M059J (cell line): ENCODE measurements around the gene FBXW7. TPM values are rescaled to one million over a fixed set of nuclear protein-coding genes. Genes with fewer than 3 reads are reported as not detected.

Experiments
- DNase-seq: peaks from one replicate; pipeline ENCODE4 v3.0.0-alpha.2; 2012; ENCODE audit warnings: low read depth
- total RNA-seq: library from RNA; depleted of rRNA; stranded (reverse); fragments of >200 nt; shearing (Covaris generic); gene quantifications from 2 replicates; pipeline ENCODE4 v1.2.3, GENCODE V29; 2014

Gene FBXW7
- total RNA-seq, 1 experiment from 2014 or later: 18.1 TPM

DNA sequence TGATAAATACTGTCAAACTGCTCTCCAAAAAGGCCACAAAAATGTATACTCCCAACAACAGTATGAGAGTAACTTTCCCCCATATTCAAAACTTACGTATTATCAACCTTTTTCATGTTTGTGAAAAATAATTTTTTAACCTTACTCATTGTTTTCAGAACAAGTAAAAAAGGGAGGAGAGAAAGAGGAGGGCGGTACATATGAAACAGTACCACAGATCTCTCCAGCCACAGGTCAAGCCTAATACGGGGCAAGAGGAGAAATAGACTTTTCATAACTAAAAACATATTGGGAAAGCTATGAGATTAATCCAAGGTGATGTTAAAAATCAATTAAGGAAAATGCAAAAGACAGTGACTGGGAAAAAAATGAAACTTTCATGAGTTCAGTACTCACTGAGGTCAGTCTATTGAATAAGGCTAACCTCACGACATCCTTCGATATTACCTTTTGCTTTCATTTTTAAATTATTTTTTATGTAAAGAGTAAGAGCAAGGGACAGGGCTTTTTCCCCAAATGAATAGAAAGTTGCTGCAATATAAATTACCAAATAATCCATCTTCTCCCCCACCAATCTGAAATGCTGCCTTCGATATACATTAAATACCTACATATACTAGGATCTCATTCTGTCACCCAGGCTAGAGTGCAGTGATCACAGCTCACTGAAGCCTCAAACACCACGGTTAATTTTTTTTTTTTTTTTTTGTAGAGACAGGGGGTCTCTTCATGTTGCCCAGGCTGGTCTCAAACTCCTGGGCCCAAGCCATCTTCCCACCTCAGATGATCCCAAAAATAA is 25.3 kb downstream of the FBXW7 start:
- DNase-seq: no peak

DNA sequence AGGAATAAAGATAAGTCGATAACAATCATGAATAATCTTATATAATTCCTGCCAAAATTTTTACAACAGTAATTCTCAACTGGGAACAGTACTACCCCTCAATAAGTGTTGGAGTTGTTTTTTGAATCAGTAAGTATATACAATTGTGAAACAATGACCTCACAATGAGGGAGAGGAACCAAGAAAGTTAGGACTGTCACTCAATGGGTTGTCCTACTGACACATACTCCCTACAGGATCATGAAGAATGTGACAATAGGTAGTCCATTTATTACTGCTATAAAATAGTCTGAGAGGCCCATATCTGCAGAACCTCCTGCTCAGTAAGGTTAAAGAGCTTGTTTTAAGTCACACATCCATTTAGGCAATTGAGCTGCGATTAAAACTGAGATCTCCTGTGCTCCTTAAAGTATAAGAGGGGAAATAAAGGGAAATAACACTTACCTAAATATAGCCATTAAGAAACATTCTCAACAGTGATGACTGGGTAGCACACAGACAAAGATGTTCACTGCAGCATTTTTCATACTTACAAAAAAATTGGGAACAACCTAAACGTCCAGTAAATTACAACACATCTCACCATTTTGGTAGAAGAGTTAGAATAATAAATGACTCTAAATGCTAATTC is 26.2 kb downstream of the FBXW7 start:
- DNase-seq: no peak

DNA sequence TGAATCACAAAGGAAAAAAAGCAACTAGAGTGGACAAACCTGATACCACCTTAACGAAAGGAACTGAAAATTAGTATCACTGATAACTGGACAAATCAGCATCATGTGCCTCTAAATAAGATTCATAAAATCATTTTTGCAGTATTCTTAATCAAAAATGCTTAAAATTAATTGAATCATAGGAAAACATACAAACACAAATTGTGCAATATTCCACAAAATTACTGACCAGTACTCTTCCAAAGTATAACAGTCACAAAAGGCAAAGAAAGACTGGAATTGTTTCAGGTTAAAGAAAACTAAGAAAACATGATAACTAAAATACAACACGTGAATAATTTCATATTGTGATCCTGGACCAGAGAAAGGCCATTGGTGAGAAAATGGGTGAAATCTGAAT is 27.1 kb downstream of the FBXW7 start:
- DNase-seq: no peak

DNA sequence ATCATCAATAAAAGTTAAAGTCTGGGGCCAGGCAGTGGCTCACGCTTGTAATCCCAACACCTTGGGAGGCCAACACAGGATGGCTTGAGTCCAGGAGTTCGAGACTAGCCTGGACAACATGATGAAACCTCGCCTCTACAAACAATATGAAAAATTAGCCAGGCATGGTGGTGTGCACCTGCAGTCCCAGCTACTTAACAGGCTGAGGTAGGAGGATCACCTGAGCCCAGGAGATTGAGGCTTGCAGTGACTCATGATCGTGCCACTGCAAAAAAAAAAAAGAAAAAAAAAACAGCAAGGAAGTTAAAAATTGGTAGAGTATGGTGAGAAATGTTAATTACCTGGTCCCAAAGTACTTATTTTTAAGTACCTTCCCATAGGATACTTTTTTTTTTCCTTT is 27.5 kb downstream of the FBXW7 start:
- no peak for DNase-seq

DNA sequence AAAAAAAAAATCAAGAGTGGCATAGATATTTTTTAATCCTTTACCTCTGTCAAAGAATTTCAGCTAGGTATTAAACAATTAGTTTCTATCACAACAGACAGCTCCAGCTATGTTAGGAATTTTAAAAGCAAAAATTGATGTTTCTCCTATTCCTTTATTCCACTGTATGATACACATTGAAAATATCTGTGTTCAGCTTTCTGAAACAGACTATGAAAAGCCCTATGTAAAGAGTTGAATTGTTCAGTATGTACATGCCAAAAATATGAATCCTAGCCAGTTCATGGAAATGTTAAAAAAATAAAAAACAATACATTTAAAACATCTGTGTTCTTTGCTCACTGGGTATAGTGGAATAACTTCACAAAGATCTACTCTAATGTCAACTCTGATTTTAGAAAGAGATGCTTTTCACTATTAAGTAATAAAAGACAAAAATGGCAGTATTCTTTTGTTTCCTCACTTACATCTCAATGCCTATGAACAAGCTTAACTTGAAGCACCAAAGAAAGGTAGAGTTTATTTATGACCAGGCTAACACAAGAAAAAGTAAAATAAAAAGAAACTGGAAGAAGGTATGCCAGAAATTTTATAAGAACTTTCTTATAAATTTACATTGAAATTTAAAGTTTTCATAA is 32.1 kb downstream of the FBXW7 start:
- no peak for DNase-seq

DNA sequence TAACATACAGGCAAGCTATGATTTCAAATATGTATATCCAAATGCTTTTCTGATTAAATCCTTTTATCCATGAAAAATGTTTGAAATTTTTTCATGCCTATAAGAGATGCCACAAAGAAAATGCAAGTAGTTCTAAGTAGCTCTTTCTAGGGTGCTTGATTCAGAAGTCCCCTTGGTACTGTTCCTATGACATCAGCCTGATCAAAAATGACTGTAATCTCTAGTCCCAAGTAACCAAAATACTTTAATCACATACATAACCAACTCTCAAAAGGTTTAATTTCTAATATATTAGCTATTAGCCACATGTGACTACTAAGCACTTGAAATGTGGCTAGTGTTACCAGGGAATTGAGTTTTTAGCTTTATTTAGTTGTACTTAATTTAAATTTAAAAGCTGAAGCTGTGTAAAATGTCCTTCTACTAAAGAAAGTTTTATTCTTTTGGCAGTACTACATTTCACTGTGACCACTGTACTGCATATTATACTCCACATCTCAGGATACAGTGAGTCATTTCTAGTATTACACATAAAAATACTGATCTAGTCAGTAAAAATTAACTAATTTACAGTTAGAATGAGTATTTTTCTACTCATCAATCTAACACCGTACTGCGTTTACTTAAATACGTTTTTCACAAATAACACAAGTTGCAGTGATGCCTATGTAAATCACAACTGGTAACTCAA is 33.9 kb downstream of the FBXW7 start:
- DNase-seq: no peak

DNA sequence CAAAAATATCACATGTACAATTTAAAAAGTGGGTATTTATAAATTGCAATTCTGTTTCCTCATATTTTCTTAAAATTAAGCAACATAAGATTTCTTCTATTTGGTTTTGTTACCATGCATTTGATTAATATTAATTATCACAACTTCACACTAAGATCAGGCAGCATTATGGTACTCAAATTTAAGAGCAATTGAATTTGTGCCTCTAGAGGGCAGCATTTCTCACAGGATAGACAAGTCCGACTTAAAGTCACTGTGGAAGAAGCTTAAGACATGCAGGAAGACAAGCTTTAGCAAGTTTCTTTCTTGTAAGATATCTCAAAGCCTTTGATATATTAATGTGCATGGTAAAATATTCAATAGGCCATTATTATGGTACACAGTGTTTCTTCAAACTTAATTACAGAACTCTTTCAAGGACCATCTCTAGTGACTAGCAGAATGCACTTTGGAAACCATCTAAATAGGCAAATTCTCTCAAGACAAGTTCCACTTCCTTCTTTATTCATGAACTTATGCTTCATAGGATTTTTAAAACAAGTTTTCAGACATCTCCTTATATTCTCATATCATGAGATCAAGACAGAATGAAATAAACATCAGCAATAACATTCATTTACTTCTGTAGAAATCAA is 35.0 kb downstream of the FBXW7 start:
- DNase-seq: peak; percentile 73

DNA sequence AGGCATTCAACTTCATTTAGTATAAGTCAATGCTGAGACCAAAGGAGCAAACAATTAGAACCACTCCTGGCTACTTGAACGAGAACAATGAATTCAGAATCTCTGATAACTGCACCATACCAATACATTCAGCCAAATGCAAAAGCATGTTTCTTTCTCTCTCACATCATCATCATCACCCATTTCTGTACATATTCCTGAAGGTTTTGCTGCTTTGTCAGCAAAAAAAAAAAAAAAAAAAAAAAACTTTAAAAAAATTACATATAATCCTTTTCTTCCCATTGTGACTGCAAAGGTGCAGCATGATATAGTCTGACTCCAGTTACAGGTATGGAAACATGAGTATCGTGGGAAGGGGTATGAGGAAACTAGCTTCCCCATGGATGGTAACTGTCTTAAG is 35.6 kb downstream of the FBXW7 start:
- DNase-seq: no peak

DNA sequence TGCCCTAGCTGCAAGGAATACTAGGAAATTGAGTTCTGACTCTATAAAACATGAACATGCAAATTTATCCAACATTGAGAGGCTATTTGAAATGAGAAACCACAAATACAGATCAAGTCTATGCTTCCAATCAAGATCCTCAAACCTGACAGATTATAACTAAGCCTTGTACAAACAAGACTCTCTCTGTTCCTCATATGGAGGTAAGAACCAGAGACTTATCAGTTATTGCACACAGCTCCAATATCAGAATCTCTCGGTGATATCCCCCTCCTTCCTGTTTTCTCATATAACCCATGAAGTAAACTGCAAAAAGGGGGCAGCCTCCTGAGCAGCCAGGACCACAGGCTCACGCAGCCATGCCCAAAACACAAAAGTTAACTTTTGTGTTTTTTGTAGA is 36.5 kb downstream of the FBXW7 start:
- DNase-seq: no peak

DNA sequence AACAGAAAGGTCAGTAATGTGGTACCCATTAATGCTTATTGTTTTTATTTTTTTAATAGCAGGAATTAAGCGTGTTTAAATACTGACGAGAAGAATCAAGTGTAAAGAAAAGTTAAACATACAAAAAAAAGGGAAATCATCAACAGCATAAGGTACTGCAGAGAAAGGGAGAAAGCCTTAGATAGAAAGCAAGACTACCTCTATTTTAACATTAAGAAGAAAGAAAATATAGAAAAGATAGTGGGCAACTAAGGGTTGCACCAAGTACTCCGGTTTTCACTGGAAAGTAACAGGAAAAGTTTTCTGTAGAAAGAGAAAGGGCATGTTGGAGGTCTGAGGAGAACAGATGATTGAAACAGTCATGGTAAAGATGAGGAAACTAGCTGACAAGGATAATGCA is 41.9 kb downstream of the FBXW7 start:
- DNase-seq: no peak

DNA sequence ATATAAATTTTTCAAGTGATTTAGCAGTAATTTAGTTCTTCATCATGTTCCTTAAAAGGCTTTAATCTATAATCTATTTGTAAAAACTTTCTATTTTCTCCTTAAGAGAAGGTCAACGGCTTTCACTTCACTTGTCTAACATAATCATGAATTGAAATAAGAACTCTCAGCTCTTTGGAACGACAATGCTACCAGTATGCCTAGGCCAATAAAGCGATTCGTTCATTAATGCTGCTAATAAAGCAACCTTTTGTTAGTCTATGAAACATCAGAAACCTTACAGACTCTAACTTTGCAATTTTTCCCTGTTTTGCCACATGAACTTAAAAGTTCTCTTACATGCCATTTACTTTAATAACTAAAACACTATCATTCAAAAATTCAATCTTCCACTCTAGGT is 47.6 kb downstream of the FBXW7 start:
- no peak for DNase-seq

DNA sequence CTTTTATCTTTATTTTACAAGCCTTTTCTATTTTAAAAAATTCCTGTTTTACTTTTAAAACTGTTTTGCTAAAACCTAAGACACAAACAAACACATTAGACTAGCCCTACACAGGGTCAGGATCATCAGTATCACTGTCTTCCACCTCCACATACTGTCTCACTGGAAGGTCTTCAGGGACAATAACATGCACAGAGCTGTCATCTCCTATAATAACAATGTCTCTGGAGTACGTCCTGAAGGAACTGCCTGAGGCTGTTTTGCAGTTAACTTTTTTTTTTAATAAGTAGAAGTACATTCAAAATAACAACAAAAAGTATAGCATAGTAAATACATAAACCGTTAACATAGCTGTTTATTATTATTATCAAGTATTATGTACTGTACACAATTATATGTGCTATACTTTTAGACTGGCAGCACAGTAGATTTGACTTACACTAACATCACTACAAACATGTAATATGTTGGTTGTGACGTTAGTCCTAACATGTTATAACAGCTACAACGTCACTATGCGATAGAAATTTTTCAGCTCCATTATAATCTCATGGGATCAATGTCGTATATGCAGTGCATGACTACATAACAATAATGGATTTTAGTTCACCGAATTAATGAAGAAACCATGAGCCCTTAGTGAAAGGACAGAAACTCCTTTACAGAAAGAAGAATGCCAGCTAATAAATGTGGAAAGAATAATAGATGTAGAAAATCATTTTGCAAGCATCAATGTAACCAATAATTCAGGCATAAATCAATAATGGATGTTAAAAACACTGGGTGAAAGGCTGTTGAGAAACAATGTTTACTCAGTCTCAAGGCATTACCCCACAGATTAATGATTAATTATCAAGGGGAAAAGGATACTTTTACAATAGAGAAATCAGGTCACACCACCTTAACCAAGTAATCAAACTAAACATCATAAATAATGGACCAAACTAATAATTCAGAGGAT is 49.2 kb downstream of the FBXW7 start:
- DNase-seq: peak; percentile 12

DNA sequence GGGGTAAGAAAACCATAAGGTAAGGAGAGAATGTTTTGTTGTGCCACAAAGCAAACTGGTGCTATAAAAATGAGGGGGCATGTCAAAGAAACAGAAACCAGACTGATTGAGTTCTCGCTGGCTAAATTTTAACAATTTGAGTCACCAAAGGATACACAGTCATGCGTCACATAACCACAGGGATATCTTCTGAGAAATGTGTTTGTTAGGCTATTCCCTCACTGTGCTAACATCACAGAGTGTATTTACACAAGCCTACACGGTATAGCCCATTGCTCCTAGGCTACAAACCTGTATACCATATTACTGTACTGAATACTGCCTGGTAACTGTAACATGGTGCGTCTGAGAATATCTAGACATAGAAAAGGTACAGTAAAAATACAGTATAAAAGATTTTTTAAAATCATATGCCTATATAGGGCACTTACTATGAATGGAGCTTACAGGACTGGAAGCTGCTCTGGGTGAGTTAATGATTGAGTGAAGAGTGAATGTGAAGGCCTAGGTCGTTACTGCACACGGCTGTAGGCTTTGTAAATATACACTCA is 50.1 kb downstream of the FBXW7 start:
- peak; percentile 86 for DNase-seq

DNA sequence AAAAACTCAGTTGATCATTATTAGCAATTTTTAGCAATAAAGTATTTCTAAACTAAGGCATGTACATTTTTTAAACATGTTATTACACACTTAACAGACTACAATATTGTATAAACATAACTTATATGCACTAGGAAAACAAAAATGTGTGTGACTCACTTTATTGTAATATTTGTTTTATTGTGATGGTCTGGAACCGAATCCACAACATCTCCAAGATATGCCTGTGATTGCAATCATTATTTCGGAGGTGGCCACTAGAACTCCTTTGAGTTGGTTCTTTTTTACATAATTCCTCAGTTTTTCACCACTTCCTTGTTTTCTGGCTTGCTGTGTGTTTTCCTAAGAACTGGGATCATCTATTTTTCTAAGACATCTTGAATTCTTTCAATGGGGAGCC is 53.7 kb downstream of the FBXW7 start:
- no peak for DNase-seq

DNA sequence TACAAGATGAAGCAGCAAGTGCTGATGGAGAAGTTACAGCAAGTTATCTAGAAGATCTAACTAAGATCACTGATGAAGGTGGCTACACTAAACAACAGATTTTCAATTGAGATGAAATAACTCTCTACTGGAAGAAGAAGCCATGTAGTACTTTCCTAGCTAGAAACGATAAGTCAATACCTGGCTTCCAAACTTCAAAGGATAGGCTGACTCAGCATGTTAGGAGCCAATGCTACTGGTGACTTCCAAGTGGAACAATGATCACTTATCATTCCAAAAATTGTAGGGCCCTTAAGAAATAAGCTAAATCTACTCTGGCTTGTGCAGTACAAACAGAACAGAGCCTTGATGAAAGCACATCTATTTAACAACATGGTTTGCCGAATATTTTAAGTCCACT is 55.0 kb downstream of the FBXW7 start:
- DNase-seq: no peak

DNA sequence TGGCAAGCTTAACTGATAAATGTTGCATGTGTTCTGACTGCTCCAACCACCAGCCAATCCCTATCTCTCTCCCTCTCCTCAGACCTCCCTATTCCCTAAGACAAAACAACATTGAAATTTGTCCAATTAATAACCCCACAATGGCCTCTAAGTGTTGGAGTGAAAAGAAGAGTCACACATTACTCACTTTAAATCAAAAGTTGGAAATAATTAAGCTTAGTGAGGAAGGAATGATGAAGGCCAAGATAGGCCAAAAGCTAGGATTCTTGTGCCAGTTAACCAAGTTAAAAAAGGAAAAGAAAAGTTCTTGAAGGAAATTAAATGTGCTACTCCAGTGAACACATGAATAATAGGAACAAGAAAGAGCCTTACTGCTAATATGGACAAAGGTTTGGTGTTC is 55.6 kb downstream of the FBXW7 start:
- DNase-seq: no peak

DNA sequence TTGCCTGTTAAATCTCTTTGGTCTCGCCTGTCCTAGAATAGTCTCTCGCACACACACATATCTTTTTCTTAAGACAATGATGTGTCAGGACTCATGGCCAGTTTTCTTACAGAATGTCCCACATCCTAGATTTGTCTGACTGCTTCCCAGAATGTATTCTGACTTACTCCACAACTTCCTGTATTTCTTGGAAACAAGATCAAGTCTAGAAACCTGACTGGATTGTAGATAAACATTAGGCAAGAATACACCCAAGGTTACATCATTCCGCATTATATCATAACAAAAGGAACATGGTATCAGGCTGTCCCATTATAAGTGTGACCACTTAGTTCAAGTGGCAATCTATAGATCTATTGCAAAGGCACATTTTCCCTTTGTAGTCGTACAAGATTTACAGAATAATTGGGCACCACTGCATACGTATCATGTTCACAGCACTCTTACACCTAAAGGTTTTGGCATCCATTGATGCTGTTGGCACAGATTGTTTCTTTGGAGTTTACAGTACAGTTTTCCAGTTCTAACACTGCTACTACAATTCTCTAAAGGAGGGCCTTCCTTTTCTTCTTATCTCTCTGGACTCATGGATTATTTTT is 56.4 kb downstream of the FBXW7 start:
- peak; percentile 2 for DNase-seq

DNA sequence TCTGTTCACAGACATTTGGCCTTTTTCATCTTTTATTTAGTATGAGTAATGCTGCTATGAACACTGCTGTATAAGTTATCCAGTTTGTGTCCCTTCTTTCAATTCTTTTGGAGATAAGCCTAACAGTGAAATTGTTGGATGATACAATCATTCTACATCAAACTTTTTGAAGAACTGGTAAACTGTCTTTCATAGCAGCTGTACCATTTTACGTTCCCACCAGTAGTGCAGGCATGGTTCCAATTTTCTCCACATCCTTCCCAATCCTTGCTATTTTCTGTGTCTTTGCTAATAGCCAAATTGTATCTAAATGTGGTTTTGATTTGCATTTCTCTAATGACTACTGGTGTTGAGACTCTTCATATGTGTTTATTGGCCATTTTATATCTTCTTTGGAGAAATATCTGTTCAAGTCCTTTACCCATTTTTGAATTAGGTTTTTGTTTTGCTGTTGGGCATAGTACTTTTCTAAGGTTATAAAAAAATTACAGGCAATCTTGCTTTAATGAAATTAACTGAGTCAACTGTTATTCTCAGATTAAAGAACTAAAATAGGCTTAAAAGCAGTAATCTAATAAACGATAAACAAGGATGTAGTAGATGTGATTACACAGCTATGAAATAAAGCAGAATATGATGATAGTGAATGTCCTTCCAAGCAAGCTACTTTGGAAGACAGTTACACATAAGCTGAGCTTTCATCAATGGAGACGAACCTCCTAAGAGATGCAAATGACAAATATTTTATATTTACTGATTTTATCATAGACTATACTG is 57.2 kb downstream of the FBXW7 start:
- DNase-seq: no peak

DNA sequence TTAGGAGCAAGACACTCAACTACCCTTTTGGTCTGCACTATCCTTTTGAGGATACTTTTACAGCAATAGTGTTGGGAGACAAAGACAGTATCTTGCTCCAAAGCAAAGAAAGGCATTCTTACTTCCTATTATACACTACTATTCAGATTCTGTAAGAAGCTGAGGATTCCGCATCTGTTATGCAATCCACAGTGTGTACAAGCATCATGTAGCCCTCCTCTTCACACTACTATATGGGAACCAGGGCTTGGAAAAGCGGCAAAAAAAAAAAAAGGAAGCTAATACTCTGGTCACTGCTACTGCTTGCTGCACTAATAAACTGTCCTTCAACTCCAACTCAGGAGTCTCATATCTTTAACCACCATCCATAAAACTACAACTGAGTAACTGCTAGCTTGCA is 59.1 kb downstream of the FBXW7 start:
- no peak for DNase-seq
